Panc1 (cell line): Measurements from ENCODE around the gene GOLGA3. TPM values are rescaled to one million over a fixed set of nuclear protein-coding genes. Genes with fewer than 3 reads are reported as not detected.

Source experiments
- ATAC-seq: fragments of 200-7000 bp; cut with Tn5 transposase; 2 replicates; pipeline ENCODE4 v1.9.1; 2020; ENCODE audit warnings: mild to moderate bottlenecking, moderate library complexity
- BruUV-seq: library from RNA; stranded (reverse); fragments of 400-500 nt; replicated peaks from 2 replicates; lab custom pipeline; 2021; lab: Mats Ljungman, UMichigan
- CTCF ChIA-PET: fragments of 300-600 bp; sonication (Branson Sonifier 250); formaldehyde crosslinking; loops from one replicate; lab custom pipeline; 2022; ENCODE audit warnings: antibody characterized with exemption; lab: Charles Lee
- POLR2A ChIA-PET: fragments of 300-600 bp; sonication (Branson Sonifier 250); formaldehyde crosslinking; loops from one replicate; lab custom pipeline; 2022; ENCODE audit warnings: antibody characterized with exemption; lab: Charles Lee
- DNase-seq: peaks from one replicate; pipeline ENCODE4 v3.0.0-alpha.2; 2010; ENCODE audit warnings: low read depth, low spot score
- H3K27ac ChIP-seq: 2 replicates; pipeline ENCODE4 v1.5.1; 2011; ENCODE audit warnings: mild to moderate bottlenecking, low read length, inconsistent platforms
- H3K27me3 ChIP-seq: fragments of 200-500 bp; sonication (Bioruptor generic); 2 replicates; pipeline ENCODE4 v1.6.0; 2014; ENCODE audit warnings: low read length, inconsistent platforms; ENCODE audit not compliant: control insufficient read depth, insufficient read depth
- H3K36me3 ChIP-seq: fragments of 200-500 bp; sonication (Bioruptor generic); 2 replicates; pipeline ENCODE4 v1.5.1; 2014; ENCODE audit warnings: inconsistent platforms, mild to moderate bottlenecking, low read length, moderate library complexity; ENCODE audit not compliant: control insufficient read depth, insufficient read depth
- H3K4me1 ChIP-seq: 2 replicates; pipeline ENCODE4 v1.5.1; 2011; ENCODE audit warnings: inconsistent platforms, mild to moderate bottlenecking, low read length, moderate library complexity; ENCODE audit not compliant: control insufficient read depth, insufficient read depth
- H3K4me3 ChIP-seq, 2 experiments: 2 replicates each; pipeline ENCODE4 v1.5.1; 2011 to 2012; ENCODE audit warnings: low read depth in 2 of 2, low read length in 2 of 2, mild to moderate bottlenecking in 2 of 2, inconsistent platforms in 1 of 2, moderate library complexity in 1 of 2
- H3K9me3 ChIP-seq: fragments of 200-500 bp; sonication (Bioruptor generic); 2 replicates; pipeline ENCODE4 v1.5.1; 2014; ENCODE audit warnings: low read depth, mild to moderate bottlenecking, inconsistent platforms, low read length, moderate library complexity; ENCODE audit not compliant: control insufficient read depth, insufficient read depth
- CTCF ChIP-seq: fragments of 450-650 bp; IDR thresholded peaks from 2 replicates; pipeline ENCODE4 v1.5.1; 2017; ENCODE audit warnings: mild to moderate bottlenecking
- POLR2AphosphoS5 ChIP-seq: IDR thresholded peaks from 2 replicates; pipeline ENCODE4 v1.6.1; 2012; ENCODE audit warnings: mild to moderate bottlenecking, low read depth, low read length, moderate library complexity
- SIN3A ChIP-seq: IDR thresholded peaks from 2 replicates; pipeline ENCODE4 v1.6.1; 2012; ENCODE audit warnings: low read depth, mild to moderate bottlenecking, low read length, moderate library complexity, borderline replicate concordance; ENCODE audit not compliant: insufficient read depth
- TCF7L2 ChIP-seq: IDR thresholded peaks from 2 replicates; pipeline ENCODE4 v1.6.1; 2011; ENCODE audit warnings: mild to moderate bottlenecking, low read depth, low read length, inconsistent platforms
- in situ Hi-C: cut with HindIII; loops from 2 replicates; pipeline ENCODE4 v1.10.0; 2016; ENCODE audit warnings: low sequenced_read_pairs, low pct_unique_long_range_greater_than_20kb
- intact Hi-C: fragments of 100-400 bp; cut with micrococcal nuclease; formaldehyde crosslinking; loops from one replicate; pipeline ENCODE4 v1.10.0; 2022; ENCODE audit not compliant: unreplicated experiment
- total RNA-seq: library from RNA; stranded (reverse); gene quantifications from one replicate; pipeline ENCODE4 v1.2.1, GENCODE V29; 2021; ENCODE audit not compliant: unreplicated experiment
- TF ChIP-seq, protein P1 (sequence below), 2 experiments: IDR thresholded peaks; 2 replicates each; pipeline ENCODE4 v1.6.1; 2011 to 2012; ENCODE audit warnings: low read depth in 2 of 2, control low read depth in 1 of 2, low read length in 1 of 2, mild to moderate bottlenecking in 1 of 2, moderate library complexity in 1 of 2; ENCODE audit not compliant: insufficient read depth in 1 of 2

GOLGA3 gene
- total RNA-seq, 1 experiment from 2014 or later, result 61.1 TPM

GRCh38 chr12:132852496-132852895, 23.8 kb upstream of the GOLGA3 start:
- CTCF ChIA-PET, result no interaction called here
- Histone ChIP-seq H3K36me3 (peaks cover 20% of the 10 kb centered on the region), H3K4me1 (no peaks in the 10 kb centered on the region), H3K9me3 (no peaks in the 10 kb centered on the region), H3K27ac (no peak overlapping the region), H3K27me3 (no peaks in the 10 kb centered on the region), H3K4me3 (no peak overlapping the region)
- intact Hi-C loops (no loop called here), in situ Hi-C loops (no loop called here)
- TF ChIP-seq SIN3A, result no peak
- no peak for TF ChIP-seq TCF7L2
- TF ChIP-seq CTCF, result no peak
- TF ChIP-seq, protein P1, sequence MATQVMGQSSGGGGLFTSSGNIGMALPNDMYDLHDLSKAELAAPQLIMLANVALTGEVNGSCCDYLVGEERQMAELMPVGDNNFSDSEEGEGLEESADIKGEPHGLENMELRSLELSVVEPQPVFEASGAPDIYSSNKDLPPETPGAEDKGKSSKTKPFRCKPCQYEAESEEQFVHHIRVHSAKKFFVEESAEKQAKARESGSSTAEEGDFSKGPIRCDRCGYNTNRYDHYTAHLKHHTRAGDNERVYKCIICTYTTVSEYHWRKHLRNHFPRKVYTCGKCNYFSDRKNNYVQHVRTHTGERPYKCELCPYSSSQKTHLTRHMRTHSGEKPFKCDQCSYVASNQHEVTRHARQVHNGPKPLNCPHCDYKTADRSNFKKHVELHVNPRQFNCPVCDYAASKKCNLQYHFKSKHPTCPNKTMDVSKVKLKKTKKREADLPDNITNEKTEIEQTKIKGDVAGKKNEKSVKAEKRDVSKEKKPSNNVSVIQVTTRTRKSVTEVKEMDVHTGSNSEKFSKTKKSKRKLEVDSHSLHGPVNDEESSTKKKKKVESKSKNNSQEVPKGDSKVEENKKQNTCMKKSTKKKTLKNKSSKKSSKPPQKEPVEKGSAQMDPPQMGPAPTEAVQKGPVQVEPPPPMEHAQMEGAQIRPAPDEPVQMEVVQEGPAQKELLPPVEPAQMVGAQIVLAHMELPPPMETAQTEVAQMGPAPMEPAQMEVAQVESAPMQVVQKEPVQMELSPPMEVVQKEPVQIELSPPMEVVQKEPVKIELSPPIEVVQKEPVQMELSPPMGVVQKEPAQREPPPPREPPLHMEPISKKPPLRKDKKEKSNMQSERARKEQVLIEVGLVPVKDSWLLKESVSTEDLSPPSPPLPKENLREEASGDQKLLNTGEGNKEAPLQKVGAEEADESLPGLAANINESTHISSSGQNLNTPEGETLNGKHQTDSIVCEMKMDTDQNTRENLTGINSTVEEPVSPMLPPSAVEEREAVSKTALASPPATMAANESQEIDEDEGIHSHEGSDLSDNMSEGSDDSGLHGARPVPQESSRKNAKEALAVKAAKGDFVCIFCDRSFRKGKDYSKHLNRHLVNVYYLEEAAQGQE (IDR thresholded peaks at IDR 0.05; ENCODE audit: insufficient read depth in 1 of 2, low read depth in 2 of 2, low read length in 1 of 2), result no peak
- TF ChIP-seq POLR2AphosphoS5, result no peak
- no peak for ATAC-seq
- no peak for DNase-seq
- POLR2A ChIA-PET, result no interaction called here
- no TSS peak for BruUV-seq

- H3K27ac ChIP-seq, result no peak overlapping the region
- no peak overlapping the region for H3K4me3 ChIP-seq
- no peaks in the 10 kb centered on the region for H3K9me3 ChIP-seq
- intact Hi-C loops (no loop called here), in situ Hi-C loops (no loop called here)
- ChIA-PET CTCF (no interaction called here), POLR2A (no interaction called here)
- ATAC-seq (no peak), DNase-seq (no peak)
- H3K36me3 ChIP-seq, result peaks cover 23% of the 10 kb centered on the region
- TF ChIP-seq, protein P1 (IDR thresholded peaks at IDR 0.05; ENCODE audit: insufficient read depth in 1 of 2, low read depth in 2 of 2, low read length in 1 of 2), result no peak
- TF ChIP-seq SIN3A (no peak), TCF7L2 (no peak), CTCF (no peak), POLR2AphosphoS5 (no peak)
- no TSS peak for BruUV-seq
- H3K27me3 ChIP-seq, result no peaks in the 10 kb centered on the region
- H3K4me1 ChIP-seq, result no peaks in the 10 kb centered on the region
Measured at GRCh38 chr12:132851465-132851864, 22.8 kb upstream of the GOLGA3 start.
